Panc1 (cell line): ENCODE data around the gene COL6A2.

ENCODE experiments used
- POLR2AphosphoS5 ChIP-seq: IDR thresholded peaks from 2 replicates; pipeline ENCODE4 v1.6.1; 2012; ENCODE audit warnings: mild to moderate bottlenecking, low read depth, low read length, moderate library complexity
- TF ChIP-seq, protein P1 (sequence below): fragments of 450-650 bp; IDR thresholded peaks from 2 replicates; pipeline ENCODE4 v1.5.1; 2017; ENCODE audit warnings: mild to moderate bottlenecking
- TF ChIP-seq, protein P2 (sequence below), 2 experiments: IDR thresholded peaks; 2 replicates each; pipeline ENCODE4 v1.6.1; 2011 to 2012; ENCODE audit warnings: low read depth in 2 of 2, control low read depth in 1 of 2, low read length in 1 of 2, mild to moderate bottlenecking in 1 of 2, moderate library complexity in 1 of 2; ENCODE audit not compliant: insufficient read depth in 1 of 2

DNA sequence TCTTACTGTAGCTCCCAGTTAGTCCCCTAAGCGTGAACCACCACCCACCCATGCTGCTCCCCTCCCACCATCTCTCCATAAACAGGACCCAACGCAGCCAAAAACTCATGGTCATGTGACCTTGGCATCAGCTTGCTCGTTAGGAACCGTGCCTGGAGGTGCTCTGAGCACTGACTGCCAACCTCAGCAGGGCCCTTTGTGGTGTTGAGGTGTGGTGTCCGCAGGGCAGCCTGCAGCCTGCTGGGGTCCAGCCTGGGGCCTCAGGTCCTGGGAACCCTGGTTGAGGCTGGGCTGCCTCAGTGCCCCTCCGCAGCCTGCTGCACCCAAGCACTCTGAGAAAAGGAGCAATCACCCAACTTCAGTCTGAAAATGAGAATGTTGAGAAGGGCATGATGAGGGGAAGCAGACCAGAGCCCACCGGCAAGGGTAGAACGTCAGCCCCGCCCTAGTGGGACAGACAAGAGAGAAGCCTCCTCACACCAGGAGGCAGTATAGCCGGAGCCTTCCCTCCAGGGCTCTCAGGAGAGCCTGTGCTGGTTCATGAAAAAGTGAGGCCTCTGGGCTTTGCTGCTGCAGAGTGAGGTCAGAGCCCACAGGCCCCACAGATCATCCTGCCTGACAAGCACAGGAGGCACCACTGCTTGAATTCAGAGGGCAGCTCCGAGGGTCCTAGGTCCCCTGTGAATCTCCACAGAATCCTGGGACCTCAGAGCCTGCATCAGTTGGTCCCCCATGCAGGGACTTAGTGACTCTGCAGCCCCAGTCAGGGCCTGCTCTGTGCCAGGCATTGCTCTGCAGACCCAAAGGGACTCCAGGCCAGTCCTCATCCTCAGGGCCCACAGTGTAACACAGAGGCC is 4.9 kb upstream of the COL6A2 start:
- TF ChIP-seq, protein P1, sequence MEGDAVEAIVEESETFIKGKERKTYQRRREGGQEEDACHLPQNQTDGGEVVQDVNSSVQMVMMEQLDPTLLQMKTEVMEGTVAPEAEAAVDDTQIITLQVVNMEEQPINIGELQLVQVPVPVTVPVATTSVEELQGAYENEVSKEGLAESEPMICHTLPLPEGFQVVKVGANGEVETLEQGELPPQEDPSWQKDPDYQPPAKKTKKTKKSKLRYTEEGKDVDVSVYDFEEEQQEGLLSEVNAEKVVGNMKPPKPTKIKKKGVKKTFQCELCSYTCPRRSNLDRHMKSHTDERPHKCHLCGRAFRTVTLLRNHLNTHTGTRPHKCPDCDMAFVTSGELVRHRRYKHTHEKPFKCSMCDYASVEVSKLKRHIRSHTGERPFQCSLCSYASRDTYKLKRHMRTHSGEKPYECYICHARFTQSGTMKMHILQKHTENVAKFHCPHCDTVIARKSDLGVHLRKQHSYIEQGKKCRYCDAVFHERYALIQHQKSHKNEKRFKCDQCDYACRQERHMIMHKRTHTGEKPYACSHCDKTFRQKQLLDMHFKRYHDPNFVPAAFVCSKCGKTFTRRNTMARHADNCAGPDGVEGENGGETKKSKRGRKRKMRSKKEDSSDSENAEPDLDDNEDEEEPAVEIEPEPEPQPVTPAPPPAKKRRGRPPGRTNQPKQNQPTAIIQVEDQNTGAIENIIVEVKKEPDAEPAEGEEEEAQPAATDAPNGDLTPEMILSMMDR = no peak
- TF ChIP-seq, protein P2, sequence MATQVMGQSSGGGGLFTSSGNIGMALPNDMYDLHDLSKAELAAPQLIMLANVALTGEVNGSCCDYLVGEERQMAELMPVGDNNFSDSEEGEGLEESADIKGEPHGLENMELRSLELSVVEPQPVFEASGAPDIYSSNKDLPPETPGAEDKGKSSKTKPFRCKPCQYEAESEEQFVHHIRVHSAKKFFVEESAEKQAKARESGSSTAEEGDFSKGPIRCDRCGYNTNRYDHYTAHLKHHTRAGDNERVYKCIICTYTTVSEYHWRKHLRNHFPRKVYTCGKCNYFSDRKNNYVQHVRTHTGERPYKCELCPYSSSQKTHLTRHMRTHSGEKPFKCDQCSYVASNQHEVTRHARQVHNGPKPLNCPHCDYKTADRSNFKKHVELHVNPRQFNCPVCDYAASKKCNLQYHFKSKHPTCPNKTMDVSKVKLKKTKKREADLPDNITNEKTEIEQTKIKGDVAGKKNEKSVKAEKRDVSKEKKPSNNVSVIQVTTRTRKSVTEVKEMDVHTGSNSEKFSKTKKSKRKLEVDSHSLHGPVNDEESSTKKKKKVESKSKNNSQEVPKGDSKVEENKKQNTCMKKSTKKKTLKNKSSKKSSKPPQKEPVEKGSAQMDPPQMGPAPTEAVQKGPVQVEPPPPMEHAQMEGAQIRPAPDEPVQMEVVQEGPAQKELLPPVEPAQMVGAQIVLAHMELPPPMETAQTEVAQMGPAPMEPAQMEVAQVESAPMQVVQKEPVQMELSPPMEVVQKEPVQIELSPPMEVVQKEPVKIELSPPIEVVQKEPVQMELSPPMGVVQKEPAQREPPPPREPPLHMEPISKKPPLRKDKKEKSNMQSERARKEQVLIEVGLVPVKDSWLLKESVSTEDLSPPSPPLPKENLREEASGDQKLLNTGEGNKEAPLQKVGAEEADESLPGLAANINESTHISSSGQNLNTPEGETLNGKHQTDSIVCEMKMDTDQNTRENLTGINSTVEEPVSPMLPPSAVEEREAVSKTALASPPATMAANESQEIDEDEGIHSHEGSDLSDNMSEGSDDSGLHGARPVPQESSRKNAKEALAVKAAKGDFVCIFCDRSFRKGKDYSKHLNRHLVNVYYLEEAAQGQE (IDR thresholded peaks at IDR 0.05; ENCODE audit: insufficient read depth in 1 of 2, low read depth in 2 of 2, low read length in 1 of 2) = no peak
- no peak for TF ChIP-seq POLR2AphosphoS5
